Activated naive CD4-positive, alpha-beta T cell treated with anti-CD3 and anti-CD28 coated beads, Interleukin-2, amount 50 U/mL, for 16 hours (primary cell): Measurements from ENCODE around the gene SLC5A1.
A peak's percentile ranks its signal among the peaks of the same experiment; 100 is the strongest.

Source experiments
- DNase-seq: peaks from one replicate; pipeline ENCODE4 v3.0.0-alpha.2; 2020

Gene SLC5A1

DNA sequence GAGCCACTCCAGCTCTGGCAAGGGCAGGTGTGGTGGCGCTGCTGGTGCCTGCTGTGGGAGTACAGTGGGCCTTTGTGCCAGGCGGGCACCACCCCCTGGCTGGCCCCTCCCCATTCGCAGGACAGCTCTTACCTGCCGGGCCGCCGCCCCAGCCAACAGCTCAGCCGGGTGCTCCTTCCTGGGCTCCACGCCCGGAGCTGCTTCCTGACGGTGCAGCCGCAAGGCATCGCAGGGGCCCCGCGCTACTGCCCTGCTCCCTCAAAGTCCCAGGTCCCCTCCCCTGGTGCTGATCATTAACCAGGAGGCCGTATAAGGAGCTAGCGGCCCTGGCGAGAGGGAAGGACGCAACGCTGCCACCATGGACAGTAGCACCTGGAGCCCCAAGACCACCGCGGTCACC lies at the start of gene SLC5A1:
TSS of gene SLC5A1 (plus strand) at position 338 of the 400 bp plus-strand sequence. CDS start at position 359, 21 bp downstream.
- DNase-seq: no peak

DNA sequence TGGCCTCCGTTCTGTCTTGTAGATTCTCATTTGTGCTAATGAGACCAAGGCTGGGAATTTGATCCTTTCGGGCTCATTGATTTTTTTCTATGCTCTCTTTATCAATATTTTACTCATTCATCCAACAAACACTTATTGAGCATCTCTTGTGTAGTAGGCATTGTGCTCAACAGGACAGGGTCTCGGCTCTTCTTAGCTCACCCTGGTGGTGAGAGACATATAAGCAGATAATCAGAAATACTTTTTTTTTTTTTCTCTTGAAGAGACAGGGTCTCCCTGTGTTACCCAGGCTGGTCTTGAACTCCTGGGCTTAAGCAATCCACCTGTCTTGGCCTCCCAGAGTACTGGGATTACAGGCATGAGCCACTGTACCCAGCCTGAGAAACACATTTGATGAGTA lies 48.0 kb upstream of the SLC5A1 start:
- DNase-seq: no peak

DNA sequence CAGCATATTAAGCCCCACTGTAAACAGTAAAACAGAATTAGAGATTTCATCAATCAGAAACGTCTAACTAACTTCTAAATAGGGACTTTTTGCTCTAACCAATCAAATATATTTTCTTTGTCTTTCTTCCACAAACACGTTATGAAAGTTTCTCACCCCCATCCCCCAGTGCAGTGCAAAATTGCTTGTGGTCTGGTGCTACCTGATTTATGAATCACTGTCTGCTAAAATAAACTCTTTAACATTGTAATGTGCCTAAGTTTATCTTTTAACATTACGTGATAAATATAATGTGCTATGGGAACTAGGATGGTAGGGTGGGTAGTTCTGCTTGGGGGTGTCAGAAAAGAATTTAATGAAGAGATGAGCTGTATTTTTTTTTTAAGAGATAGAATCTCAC lies 47.3 kb upstream of the SLC5A1 start:
- DNase-seq: no peak

DNA sequence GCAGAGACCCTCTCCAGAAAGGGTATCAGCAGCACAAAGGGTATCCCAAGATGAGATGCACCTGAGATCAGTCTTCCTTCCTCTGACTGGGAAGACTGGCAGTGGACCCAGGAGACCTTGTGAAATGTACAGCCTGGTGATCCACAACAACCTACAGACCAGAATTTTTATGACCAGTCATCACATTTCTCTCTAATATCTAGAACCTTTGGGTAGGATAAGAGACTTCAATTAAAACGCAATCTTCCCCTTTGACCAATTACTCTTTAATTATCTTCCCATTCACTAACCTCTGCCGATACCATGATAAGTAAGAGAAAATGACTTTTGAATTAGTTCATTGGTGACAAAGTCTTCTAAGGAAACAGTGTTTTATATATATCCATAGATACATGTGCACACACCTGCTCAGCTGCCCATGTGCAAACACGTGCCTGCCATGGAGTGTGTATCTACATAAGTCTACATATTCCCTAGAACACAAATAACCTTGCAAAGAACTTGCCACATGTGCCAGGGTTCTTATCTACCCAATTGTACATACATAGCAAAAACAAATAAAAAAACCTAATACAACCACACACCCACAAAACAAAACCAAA lies 44.2 kb upstream of the SLC5A1 start:
- DNase-seq: no peak

DNA sequence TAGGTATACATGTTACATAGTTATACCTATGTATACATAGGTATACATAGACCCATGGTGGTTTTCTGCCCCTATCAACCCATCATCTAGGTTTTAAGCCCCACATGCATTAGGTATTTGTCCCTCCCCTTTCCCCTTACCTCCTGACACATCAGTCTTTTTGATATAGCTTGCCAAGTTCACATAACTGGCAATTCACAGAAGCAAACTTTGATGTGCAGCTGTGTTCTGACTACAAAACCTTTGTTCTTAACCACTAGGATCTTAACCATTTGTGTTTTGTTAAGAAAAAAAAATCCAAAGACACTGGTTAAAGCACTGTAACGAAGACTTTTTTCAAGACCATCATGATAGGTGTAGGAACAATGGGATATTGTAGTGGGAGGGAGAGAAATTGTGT lies 42.9 kb upstream of the SLC5A1 start:
- DNase-seq: no peak

DNA sequence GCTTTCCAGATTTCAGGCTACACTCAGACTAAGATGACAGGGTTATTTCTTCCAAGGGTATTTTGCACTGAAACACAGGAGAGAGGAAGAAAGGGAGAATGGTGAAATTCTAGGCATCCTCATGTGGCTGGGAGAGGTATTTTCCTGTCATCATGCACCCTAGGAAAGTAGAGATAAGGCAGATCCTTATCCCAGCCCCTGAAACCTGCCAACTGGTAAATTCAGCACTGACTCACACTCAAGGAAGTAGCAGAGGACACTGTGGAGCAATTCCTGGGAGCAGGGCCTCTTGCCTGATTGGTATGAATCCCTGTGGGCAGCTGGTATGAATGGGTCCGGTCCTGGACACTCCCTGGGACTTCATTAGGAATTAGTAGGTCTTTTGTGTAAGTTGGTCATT lies 37.6 kb upstream of the SLC5A1 start:
- DNase-seq: no peak

DNA sequence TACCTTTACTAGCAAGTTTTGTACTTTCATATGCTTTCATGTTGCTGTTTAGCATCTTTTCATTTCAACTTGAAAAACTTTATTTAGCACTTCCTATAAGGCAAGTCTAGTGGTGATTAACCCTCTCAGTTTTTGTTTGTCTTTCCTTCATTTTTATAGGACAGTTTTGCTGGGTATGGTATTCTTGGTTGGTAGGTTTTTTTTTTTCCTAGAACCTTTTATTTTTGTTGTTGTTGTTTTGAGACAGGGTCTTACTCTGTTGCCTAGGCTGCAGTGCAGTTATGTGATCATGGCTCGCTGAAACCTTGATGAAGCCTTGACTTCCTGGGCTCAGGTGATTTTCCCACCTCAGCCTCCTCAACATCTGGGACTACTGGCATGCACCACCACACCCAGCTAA lies 29.9 kb upstream of the SLC5A1 start:
- DNase-seq: no peak

DNA sequence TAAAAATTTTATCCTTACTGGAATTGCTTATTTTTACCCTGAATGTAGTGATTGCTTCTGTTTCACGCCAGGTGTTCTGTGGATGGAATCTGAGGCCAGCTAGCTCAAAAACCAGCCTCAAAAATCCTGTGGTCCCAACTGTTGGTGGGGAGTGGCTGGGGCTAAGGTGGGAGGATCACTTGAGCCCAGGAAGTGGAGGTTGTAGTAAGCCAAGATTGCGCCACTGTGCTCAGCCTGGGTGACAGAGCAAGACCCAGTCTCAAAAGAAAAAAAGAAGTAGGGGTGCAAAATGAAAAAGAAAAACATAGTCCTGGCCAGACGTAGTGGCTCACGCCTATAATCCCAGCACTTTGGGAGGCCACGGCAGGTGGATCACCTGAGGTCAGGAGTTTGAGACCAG lies 27.0 kb upstream of the SLC5A1 start:
- no peak for DNase-seq

DNA sequence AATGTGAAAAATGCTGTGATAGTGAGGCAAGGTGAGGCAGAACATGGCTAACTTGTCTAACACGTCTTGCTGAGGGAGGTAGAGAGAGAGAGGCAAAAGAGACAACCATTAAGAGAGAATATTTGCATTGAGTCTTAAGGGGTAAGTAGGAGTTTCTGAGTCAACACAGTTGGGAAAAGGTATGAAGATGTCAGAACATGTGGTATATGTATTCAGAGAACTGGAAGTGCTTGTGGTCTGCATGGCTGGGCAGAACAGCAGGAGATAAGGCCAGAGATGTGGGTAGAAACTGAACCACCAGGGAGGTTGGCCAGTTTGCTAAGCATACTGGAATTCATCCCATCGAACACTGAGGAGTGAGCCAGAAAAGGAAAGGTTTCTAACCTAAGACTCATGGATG lies 25.0 kb upstream of the SLC5A1 start:
- no peak for DNase-seq

DNA sequence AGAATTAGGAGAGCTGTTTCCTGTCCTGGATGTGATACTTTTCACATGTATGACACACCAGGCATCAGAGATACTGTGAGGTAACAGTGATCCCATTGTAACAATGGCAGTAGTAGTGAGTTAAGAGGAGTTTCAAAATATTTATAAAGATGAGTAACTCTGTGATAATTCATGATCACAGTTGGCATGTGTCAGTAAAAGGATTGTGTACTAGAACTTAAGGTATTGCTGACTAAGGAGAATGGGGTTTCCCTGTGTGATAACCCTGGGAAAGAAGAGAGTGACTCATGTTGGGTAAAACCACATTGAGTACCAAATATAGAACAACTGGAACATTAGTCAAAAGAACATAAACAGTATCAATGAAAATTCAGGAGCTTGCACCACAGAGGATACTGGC lies 22.9 kb upstream of the SLC5A1 start:
- no peak for DNase-seq

DNA sequence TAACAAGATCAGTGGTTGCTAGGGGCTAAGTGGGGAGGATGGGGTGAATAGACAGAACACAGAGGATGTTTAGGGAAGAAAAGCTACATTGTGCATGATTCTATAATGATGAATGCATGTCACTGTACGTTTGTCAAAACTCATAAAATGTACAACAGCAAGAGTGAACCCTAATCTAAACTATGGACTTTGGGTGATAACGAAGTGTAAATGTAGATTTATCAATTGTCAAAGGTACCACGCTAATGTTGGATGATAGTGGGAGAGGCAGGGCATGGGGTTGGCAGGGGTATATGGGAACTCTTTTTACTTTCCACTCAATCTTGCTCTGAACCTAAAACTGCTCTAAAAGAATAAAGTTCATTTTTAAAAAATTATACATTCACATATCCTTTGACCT lies 21.3 kb upstream of the SLC5A1 start:
- no peak for DNase-seq

DNA sequence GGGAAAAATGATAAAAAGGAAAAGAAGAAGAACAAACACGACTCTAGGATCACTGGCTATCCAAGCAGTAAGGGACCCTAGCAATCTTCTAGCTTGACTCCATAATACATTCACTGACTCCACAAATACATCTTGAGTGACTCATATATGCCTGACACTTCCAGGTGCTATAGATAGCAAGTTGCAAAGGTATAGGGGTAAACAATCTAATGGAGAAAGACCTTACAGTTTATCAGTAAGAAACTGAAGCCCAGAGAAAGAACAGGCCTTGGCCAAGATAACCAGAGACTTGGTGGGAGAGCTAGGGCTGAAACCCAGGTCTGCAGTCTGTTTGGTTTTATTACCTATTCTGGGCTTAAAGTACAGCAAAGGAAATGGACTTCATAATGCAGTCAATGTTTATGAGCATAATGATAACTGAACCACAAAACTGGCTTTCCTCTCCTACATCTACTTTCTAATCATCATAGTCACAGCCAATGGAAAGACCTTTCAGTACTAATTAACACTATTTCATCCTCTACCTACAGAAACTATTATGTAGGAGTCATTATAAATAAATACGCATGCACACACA lies 19.7 kb upstream of the SLC5A1 start:
- DNase-seq: no peak

DNA sequence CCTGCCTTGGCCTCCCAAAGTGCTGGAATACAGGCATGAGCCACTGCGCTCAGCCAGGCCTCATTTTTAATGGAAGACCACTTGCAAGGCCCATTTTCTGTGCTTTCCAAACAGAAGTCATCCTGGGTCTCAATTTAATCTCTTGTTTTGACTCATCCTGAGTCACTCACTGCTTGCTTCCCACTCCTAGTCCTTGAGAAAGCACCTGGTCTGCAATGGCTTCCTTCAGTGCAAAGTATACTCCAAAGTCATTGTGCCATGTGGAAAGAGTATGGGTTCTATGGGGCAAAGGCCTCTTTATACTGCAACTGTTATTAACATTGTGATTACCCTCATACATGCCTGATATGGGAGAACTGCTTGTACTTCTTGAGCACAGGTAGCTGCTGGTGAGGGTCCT lies 18.3 kb upstream of the SLC5A1 start:
- no peak for DNase-seq

DNA sequence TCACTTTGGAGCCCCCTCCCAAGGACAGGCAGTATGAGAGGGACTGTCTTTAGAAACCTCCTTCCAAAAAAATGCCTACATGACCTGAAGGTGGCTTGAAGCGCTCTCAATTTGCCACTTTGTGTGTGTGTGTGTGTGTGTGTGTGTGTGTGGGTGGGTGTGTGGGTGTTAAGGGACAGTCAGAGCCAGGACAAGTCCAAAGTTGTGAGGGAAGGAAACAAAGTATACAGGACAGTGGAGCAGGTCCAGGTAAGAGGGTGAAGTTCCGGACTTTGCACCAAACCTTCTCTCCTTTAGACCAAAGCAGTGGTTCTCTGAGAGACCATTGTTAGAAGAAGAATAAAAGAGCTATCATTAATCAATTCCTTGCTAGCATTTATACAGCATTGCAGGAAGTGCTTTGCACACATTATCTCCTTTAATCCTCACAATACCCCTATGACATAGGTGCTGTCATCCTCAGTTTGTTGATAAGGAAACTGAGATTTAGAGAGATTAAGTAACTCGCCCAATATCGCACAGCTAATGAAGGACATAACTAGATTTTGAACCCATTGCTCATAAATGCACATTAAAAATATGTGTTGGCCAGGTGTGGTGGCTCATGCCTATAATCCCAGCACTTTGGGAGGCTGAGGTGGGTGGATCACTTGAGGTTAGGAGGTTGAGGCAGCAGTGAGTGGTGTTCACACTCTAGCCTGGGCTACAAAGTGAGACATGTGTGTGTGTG lies 12.4 kb upstream of the SLC5A1 start:
- no peak for DNase-seq

DNA sequence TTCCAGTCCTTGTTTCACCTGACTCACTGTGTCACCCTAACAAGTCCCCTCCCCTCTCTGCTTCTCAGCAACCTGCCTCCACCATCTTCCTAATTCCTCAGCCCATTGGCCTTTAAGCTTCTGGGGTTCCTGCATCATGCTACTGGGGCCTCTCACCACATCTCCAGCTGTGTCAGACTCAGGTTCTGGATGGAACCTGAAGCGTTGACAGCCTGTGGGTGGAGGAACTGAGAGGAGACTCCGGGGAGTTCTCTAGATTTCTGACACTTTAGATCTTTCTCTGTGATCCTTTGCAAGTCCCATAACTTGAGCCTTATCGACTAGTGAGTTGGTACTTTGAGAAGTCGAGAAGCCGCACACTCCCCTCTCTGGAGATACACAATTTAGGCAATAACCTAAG lies 11.6 kb upstream of the SLC5A1 start:
- DNase-seq: no peak

DNA sequence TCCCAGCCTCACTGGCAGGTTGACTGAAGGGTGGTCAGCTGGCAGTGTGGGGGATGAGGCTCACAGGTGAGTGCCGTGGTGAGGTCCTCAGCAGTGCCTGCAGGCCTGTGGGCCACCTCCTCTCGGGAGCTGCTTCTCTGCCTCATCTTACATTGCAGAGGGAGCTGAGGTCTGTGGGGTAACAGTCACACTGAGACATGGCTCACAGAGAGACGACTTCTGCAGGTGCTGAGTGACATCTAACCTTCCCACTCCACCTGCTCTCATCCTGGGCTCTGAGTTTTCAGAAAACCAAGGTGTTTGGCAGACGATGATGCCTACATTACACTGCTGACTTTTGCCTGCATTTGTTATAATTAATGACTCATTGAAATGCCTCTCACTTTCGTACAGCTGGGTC lies 8.8 kb upstream of the SLC5A1 start:
- DNase-seq: no peak

DNA sequence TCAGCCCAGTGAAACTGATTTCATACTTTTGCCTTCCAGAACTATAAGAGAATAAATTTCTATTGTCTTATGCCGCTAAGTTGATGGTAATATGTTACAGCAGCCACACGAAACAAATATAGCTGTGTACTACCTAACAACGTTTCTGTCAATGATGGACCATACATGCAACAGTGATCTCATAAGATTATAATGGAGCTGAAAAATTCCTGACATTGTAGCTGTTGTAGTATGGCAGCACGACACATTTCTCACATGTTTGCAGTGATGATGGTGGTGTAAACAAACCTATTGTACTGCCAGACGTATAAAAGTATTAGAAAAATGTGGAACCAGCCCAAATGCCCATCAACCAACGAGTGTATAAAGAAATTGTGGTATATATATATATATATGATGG lies 5.8 kb upstream of the SLC5A1 start:
- DNase-seq: no peak

DNA sequence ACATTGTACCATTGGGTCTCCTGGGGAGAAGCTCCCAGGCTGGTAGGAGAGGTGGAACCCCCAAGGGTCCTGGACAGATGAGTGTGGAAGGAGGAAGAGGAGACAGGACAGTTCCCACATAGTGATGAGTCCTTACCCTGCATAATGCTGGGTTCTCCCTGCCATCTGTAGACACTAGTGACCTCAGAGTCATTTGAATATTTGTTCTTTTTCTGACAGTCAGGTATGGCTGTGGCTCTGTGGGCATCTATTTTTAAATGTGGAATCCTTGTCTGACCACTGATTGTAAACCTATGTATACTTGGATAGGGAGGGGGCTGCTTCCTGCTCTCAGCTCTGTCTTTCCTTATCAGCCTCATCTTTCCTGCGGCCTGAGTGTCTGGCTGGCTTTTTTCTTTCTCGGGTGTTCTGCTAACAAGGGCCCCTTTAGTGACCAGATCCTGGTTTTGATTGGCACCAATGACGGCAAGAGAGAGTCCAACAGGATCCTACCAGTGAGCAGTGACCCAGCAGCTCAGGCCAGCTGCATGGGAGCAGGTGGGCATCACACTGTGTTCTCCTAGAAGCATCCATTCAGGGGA lies 2.6 kb upstream of the SLC5A1 start:
- no peak for DNase-seq

DNA sequence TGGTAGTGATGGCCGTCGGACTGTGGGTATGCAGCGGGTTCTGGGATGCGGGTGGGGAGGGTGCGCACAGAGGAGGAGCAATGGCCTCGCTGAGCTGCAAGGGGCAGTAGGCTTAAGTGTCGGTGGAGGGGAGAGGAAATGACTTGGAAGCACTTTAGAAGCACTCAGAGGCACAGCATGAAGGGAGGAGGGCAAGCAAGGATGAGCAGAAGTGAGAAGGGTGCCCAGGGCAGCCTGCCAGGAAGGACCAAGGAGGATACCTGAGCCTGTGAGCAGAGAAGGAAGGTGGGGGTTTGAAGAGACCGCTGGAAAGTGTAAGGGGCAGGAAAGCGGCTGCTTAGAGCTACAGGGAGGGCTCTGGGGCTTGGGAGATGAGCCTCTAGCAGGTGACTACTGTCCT lies 330 bp downstream of the SLC5A1 start:
- no peak for DNase-seq

DNA sequence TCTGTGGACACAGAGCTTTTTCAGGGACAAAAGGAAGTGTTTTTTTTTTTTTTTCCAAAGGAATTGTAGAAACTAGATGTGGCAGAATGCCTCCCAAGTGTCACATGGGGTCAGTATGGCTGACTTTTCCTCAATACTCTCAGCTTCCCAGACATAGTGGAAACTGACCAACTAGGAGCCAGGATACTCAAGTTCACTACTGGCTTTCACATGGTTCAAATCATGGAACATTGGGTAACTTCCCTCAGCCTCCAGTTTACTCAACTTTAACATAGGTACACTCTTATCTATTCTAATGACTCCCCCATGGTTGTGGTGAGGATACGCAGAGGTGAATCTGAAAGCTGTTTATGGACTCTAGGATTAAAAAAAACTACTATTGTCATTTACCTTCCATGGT lies 1.4 kb downstream of the SLC5A1 start:
- no peak for DNase-seq

DNA sequence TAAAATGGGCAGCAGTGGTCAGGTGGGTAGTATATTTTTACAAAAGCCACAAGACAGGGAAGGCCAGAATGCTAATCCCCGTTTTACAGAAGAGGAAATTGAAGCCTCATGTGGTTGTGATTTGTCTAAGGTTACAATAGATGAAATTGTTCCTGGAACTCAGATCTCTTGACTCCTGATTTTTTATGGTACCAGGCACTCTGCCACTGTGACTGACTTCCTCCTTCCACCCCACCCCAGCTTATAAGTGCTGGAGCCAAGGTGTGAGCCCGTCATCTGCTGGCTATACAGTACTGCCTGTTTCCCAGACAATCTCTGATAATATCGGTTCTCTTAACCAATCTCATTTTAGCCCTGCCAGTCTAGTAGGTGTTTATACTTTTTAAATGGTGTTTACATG lies 1.9 kb downstream of the SLC5A1 start:
- no peak for DNase-seq

DNA sequence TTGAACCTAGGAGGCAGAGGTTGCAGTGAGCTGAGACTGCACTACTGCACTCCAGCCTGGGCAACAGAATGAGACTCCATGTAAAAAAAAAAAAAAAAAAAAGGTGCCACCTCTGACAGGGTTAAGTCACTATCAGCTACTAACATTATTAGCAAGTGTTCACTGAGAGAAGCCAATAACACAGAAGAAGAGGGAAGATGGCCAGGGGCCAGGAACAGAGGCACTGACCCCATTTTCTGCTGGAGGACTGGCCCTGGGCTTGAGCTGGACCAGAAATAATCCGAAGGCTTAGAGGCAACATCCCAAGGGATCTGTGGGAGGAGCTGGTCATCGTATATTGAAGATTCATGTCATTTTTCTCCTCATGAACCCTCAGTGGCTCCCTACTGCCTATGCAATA lies 5.0 kb downstream of the SLC5A1 start:
- no peak for DNase-seq

DNA sequence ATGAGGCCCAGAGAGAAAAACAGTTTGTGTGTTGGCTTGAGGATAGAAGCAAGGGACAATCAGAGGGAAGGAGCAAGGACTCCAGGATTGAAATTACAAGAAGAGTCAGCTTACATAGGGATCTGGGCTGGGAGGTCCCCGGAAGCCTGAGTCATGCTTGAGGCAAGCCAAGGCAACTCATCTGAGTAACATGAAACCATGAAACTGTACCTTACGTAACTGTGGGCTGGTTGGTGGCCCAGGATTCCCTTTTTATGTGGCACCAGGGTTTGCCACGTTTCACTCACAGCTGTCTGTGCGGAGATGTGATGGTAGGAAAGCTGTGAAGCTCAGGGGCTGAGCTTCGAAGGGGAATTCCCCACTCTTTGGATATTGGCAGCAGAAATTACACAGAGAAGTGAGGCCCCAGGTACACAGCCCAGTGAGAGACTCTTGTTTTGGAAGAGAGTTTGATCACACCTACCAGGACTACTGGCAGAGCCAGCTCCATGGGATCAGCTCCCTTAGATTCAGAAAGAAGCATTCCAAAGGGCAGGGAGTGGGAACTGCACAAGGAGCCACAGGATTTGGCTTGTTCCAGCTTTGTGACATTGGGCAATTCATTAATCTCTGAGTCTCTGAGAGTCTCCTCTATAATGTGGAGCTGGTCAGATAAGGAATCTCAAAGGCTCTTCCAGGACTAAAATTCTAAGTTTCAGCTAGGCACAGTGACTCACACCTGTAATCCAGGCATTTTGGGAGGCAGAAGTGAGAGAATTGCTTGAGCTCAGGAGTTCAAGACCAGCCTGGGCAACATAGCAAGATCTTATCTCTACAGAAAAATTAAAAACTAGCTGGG lies 7.8 kb downstream of the SLC5A1 start:
- peak; percentile 52 for DNase-seq
